ENCODE results near the gene ALG13. TPM values are rescaled to one million over a fixed set of nuclear protein-coding genes. Genes with fewer than 3 reads are reported as not detected.
A peak's percentile ranks its signal among the peaks of the same experiment; 100 is the strongest.

The ALG13 gene
- polyA plus RNA-seq, 3 donors, result 62.0 to 94.5 (median 83.5) TPM

- H3K27ac Mint-ChIP-seq, result peak overlapping the region in 1 of 7 donors; percentile 35
- Histone ChIP-seq H3K4me3 (replicated peaks in 1 of 3; ENCODE audit: low read depth in 2 of 3, low read length in 3 of 3) (no peak overlapping the region), H3K9me3 (replicated peaks in 1 of 2; ENCODE audit: control insufficient read depth in 1 of 2, insufficient read depth in 1 of 2, low read length in 2 of 2) (no peaks in the 10 kb centered on the region), H3K36me3 (replicated peaks in 1 of 2; ENCODE audit: control insufficient read depth in 1 of 2, insufficient read depth in 2 of 2, low read length in 2 of 2) (peaks cover 0 to 8% of the 10 kb centered on the region in 2 donors), H3K27ac (ENCODE audit: low read depth in 1 of 2, low read length in 2 of 2) (no peak overlapping the region), H3K4me1 (ENCODE audit: control insufficient read depth in 1 of 2, insufficient read depth in 2 of 2, low read length in 2 of 2) (no peaks in the 10 kb centered on the region), H4K20me1 (ENCODE audit: insufficient read depth, low read length) (no peaks in the 10 kb centered on the region), H3K9ac (ENCODE audit: insufficient read depth, low read length, poor library complexity, severe bottlenecking) (no peak overlapping the region), H3K27me3 (ENCODE audit: control insufficient read depth in 2 of 2, insufficient read depth in 2 of 2, low read length in 2 of 2) (no peaks in the 10 kb centered on the region), H3K79me2 (ENCODE audit: insufficient read depth, low read length) (no peaks in the 10 kb centered on the region), H2AFZ (ENCODE audit: insufficient read depth, low read depth, low read length, poor library complexity, severe bottlenecking) (no peak overlapping the region), H3K4me2 (replicated peaks; ENCODE audit: extremely low read depth, low read length, poor library complexity, severe bottlenecking) (no peak overlapping the region)
- H3K36me3 Mint-ChIP-seq, result peaks cover 24 to 30% of the 10 kb centered on the region in 2 donors
- H3K27me3 Mint-ChIP-seq (ENCODE audit: low read depth in 3 of 3), result no peaks in the 10 kb centered on the region
- no peak for TF ChIP-seq CTCF (IDR thresholded peaks at IDR 0.05)
- H3K4me1 Mint-ChIP-seq, result no peaks in the 10 kb centered on the region
- peaks cover 0 to 2% (median 0%) of the 10 kb centered on the region in 7 donors for H3K9me3 Mint-ChIP-seq
- intact Hi-C loops (cut with micrococcal nuclease), result no loop called here
- no CpG with 5 or more reads among the region's 2 CpGs for WGBS (ENCODE audit: insufficient coverage)
- DNase-seq, result no peak
- H3K4me3 Mint-ChIP-seq, result no peak overlapping the region
Measured at GRCh38 chrX:111759686-111760085, 78.7 kb downstream of the ALG13 start.

GRCh38 chrX:111761578-111762135, 80.7 kb downstream of the ALG13 start:
- intact Hi-C loops (cut with micrococcal nuclease), result no loop called here
- WGBS (ENCODE audit: insufficient coverage), result 60% methylated on average over 1 of the region's 3 CpGs
- Mint-ChIP-seq H3K36me3 (peaks cover 29 to 37% of the 10 kb centered on the region in 2 donors), H3K27me3 (ENCODE audit: low read depth in 3 of 3) (no peaks in the 10 kb centered on the region), H3K9me3 (no peaks in the 10 kb centered on the region), H3K4me1 (no peaks in the 10 kb centered on the region), H3K4me3 (no peak overlapping the region), H3K27ac (no peak overlapping the region)
- Histone ChIP-seq H3K27ac (ENCODE audit: low read depth in 1 of 2, low read length in 2 of 2) (no peak overlapping the region), H3K4me3 (replicated peaks in 1 of 3; ENCODE audit: low read depth in 2 of 3, low read length in 3 of 3) (no peak overlapping the region), H3K79me2 (ENCODE audit: insufficient read depth, low read length) (no peaks in the 10 kb centered on the region), H4K20me1 (ENCODE audit: insufficient read depth, low read length) (no peaks in the 10 kb centered on the region), H3K27me3 (ENCODE audit: control insufficient read depth in 2 of 2, insufficient read depth in 2 of 2, low read length in 2 of 2) (no peaks in the 10 kb centered on the region), H2AFZ (ENCODE audit: insufficient read depth, low read depth, low read length, poor library complexity, severe bottlenecking) (no peak overlapping the region), H3K4me2 (replicated peaks; ENCODE audit: extremely low read depth, low read length, poor library complexity, severe bottlenecking) (no peak overlapping the region), H3K9ac (ENCODE audit: insufficient read depth, low read length, poor library complexity, severe bottlenecking) (no peak overlapping the region), H3K36me3 (replicated peaks in 1 of 2; ENCODE audit: control insufficient read depth in 1 of 2, insufficient read depth in 2 of 2, low read length in 2 of 2) (peaks cover 0 to 22% of the 10 kb centered on the region in 2 donors), H3K9me3 (replicated peaks in 1 of 2; ENCODE audit: control insufficient read depth in 1 of 2, insufficient read depth in 1 of 2, low read length in 2 of 2) (no peaks in the 10 kb centered on the region), H3K4me1 (ENCODE audit: control insufficient read depth in 1 of 2, insufficient read depth in 2 of 2, low read length in 2 of 2) (no peaks in the 10 kb centered on the region)
- TF ChIP-seq CTCF (IDR thresholded peaks at IDR 0.05), result no peak
- no peak for DNase-seq

All from CD14-positive monocyte (primary cell).